NCI-H2107 treated with DMSO at 0.1 percent for 48 hours (cell line): ENCODE measurements around the gene DCAF12.
"Not testable (repeated sequence)": the region's sequence is repeated elsewhere in the genome, so short reads cannot be mapped to it uniquely, and the experiment has no call there.

Source experiments
- DNase-seq: peaks from one replicate; lab custom pipeline; 2025; ENCODE audit not compliant: unreplicated experiment; lab: John Stamatoyannopoulos, UW

The DCAF12 gene

DNA sequence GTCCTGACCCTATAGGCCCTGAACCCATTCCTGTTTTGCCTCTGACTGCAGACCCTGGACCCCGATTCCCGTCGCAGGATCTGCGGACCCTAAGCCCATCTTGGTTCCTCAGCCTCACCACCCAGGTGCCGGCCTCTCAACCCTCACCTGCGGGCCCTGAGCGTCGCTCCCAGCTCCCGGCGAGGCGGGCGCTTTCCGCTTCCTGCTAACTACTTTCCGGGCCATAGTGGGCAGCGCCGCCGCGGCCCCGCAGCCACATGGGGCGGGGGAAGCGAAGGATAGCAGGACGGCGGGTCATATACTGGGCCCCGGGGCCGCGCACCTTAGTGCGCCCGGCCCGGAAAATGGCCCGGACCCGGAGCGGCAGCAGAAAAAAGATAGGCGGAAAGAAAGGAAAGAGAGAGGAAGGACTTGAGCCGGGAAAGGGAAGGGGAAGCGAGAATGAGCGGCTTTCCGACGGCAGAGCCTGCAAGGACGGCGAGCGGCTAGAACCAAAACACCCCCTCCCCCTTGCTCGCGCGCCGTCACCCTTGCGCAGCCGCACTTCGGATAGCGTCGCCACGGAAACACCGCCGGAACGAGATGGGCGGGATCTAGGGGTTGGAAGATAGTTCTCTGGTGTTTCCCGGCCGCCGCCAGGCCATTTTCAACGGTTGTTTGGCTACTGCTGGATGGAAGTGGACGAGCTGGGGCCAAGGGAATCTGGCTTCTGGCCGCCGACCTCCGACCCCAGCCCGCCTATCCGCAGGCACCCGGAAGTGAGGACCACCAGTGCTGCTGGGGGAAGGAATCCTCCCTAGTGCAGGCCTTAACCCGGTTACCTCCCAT lies at the start of gene DCAF12:
TSS of gene DCAF12 (minus strand) at position 492 of the 828 bp plus-strand sequence. CDS start at position 225, 267 bp downstream.
- DNase-seq = peak; percentile 88

DNA sequence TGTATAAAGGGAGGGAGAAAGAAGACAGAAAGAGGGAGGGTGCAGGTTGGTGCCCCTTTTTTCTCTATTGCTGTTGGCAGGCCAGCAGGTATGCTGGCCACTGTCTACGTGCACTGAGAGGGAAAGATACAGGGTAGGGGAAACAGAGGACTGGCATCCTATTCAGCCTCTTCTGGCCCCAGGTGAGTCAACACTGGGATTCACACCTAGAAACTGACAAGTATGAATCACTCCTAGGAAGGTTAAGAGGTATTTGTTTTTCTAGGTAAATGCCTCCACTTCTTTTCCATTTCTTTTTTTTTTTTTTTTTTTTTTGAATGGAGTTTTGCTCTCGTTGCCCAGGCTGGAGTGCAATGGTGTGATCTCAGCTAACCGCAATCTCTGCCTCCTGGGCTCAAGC lies 49.6 kb upstream of the DCAF12 start:
- DNase-seq = no peak

DNA sequence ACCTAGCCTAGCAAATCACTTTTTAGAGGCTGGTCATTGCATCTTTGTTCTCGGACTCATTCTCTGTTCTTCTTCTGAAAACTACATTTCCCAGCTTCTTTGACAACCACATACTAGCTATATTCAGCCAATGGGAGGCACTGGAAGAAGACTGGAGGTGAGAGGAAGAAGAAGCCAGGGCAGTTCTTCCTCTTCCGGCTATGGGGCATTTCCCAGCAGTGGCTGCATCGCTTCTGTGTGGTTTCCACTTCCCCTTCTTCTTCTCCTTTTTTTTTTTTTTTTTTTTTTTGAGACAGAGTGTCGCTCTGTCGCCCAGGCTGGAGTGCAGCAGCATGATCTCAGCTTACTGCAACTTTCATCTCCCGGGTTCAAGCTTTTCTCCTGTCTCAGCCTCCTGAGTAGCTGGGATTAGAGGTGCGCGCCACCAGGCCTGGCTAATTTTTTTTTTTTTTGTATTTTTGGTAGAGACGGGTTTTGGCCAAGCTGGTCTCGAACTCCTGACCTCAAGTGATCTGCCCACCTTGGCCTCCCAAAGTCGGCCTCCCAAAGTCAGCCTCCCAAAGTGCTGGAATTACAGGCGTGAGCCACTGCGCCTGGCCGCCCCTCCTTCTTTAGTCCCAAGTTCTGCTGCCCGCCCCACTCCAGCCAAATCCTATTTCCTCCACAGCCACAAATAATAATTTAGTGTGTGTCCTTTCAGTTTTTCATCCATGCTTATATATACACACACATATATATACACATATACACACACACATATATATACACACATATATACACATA lies 45.4 kb upstream of the DCAF12 start:
- no peak for DNase-seq

DNA sequence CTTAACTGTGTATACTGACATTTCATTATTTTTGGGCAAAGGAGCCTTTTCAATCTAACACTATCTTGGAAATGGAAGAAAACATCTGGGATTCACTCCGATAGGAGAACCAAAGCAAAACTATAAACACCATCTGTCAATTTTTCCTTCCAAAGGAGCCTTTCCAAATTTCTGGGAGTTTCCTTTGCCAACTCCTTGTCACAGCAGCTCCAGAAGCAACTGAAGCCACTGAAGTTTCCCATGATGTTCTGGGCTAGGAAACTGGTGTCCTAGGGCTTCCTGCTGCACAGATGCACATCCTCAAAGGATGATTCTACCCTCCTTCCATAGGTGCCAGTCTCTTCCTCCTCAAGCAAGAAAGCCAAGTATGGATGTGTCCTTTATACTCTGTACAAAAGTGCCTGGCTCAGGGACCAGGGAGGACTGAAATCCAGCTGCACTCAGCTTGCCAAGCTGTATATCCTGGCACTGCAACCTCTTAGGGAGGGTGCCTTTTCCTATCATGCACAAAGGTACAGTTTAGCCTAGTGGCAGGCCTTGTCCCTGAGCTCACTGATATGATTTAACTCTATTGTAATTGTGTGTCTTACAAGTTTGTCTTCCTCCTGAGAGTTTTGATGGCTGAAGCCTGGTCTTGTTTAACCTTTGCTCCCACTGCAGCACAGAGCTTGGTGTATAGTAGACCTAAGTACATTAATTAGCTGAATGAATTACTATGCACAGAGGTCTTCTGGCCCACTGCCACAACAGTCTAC lies 43.9 kb upstream of the DCAF12 start:
- no peak for DNase-seq

DNA sequence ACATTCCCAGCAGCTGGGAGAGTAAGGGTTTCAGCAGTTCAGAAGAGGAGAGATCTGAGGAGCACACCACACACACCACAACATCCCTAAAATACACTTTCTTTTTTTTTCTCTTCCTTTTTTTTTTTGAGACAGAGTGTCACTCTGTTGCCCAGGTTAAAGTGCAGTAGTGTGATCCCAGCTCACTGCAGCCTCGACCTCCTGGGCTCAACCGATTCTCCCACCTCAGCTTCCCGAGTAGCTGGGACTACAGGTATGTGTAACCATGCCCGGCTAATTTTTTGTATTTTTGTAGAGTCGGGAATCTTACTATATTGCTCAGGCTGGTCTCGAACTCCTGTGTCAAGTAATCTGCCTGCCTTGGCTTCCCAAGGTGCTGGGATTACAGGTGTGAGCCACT lies 42.6 kb upstream of the DCAF12 start:
- no peak for DNase-seq

DNA sequence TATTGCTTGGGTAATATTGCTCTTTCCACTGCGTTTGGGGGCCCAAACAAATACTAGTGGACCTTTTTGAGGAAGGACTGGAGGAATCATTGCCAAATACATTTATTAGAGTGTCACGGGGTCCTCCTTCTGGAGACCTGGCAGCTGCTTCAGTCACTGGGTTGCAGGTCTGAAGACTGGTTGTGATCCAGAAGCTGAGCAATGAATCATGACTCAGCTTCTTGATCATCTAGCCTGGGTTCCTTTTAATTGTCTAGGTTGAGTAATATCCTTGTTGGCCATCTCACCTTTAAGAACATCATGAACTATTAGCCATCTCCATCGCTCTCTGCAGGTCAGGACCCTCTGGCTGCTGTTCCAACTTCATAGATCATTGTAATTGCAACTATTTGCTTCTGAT lies 36.9 kb upstream of the DCAF12 start:
- no peak for DNase-seq

DNA sequence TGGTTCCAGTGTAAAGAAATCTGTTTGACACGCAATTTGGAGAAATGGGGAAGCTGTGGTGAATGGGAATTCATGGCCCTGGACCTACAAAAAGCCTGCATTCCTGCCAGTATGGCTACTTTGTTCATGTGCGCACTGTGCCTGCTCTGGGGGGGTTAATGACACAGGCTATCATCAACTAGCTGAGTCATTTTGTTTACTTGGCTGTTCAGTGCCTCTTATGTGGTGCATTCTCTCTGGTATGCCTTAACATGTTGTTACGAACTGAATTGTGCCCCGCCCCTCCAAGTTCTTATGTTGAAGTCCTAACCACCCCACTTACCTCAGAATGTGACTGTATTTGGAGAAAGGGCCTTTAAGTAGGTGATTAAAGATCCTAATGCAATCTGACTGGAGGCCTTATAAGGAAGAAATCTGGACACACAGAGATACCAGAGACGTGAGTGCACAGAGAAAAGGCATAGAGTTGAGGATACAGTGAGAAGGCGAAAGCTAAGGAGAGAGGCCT lies 31.9 kb upstream of the DCAF12 start:
- peak; percentile 73 for DNase-seq

DNA sequence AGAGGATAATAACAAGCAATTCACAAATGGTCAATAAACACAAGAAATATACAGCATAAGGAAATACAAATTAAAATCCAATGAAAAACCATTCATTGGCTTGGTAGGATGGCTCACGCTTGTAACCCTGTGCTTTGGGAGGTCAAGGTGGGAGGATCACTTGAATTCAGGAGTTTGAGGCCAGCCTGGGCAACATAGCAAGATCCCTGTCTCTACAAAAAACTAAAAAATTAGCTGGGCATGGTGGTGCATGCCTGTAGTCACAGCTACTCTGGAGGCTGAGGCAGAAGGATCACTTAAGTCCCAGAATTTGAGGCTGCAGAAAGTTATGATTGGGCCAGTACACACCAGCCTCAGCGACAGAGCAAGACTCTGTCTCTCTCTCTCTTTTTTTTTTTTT lies 31.4 kb upstream of the DCAF12 start:
- no peak for DNase-seq

DNA sequence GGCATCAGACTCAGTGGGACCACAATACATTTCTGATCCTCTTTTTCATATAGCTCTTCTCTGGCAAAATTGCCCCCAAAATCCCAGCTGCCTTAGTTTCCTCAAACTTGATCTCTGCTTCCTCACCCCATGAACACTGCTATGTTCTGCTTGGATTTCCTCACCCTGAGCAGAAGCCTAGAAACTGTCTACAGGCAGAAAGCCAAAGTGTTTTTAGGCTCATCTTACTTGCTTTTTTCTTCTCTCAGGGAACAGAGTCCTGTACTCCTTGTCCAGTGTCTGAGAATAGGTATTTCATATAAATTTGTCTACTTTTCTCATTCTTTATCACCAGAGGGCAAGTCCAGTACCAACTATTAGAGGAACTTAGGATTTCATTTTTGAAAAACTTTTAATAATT lies 30.8 kb upstream of the DCAF12 start:
- DNase-seq = no peak

DNA sequence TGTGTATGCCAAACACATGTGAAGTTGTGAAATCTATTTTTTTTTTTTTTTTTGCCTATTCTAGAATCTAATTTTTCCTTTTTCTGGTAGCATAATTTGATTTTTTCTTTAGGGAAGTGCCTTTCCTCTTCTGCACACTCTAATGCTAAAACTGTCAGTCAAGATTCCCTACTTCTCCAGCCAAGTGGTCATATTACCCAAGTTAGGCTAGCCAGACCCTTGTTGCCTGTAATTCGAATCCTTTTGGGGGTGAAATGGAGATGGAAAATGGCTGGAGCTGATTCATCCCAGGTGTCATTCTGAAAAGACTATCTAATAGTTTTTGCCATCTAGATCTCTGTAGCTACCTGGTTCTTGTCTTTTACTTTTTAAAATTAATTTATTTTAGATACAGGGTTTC lies 27.6 kb upstream of the DCAF12 start:
- peak; percentile 58 for DNase-seq

DNA sequence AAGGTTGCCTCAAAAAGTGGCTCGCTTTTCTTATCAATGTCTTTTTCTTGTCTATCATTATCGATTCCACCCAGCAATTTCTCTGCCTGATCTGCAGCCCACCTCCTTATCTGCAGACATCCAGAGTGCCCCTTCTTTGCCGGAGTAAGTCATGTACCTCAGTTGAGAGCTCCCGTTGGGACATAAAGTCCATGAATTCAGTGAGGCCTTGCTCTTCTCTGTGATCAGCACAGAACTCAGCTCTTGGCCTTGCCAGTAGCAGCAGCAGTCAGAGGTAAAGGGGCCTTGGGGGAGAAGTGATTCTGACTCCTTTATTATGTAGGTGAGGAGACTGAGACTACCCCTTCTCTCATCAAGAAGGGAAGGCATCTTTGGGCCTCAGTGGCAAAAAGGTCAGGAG lies 24.9 kb upstream of the DCAF12 start:
- no peak for DNase-seq

DNA sequence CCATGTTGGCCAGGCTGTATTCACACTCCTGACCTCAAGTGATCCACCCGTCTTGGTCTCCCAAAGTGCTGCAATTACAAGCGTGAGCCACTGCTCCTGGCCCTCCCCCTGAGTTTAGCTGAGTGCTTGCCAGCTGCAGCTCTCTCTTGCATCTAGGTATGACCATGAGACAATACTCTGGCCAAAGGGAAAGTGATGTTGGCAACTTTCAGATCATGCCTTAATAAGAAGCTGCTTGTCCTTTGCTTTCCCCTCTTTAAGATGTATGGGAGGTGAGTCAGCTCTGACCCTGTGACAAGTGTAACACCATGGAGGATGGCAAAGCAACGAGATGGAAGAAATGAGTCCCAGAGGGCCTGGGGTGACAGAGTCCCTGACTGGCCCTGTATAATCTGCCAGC lies 18.7 kb upstream of the DCAF12 start:
- DNase-seq = no peak

DNA sequence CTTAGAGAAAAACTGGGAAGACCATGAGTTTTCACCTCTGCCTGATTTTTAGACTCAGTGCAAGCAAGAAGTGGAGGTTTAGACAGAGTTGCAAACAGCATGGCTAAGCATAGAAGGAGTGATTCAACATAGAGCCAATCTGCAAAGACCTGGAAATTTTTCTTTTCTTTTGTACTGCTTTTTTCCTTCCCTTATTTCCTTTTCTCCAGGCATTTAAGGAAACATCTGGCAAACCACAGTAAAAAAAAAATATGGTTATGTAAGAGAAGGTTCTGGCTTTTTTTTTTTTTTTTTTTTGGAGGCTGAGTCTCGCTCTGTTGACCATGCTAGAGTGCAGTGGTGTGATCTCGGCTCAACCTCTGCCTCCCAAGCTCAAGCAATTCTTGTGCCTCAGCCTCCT lies 16.6 kb upstream of the DCAF12 start:
- DNase-seq = no peak

DNA sequence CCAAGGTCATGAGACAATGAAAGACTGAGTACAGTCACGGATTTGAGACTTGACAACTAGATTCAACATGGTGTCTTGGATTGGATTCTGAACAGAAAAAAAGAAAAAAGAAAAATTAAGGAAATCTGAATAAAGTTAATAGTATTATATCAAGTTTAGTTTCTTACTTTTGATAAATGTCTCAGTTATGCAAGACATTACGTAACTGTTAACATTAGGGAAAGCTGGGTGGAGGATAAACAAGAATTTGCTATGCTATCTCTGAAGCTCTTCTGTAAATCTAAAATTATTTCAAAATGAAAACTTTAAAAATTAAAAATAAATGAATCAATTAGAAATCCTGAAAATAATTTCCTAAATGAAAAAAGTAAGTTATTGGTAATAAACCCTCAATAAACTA lies 14.4 kb upstream of the DCAF12 start:
- DNase-seq = no peak

DNA sequence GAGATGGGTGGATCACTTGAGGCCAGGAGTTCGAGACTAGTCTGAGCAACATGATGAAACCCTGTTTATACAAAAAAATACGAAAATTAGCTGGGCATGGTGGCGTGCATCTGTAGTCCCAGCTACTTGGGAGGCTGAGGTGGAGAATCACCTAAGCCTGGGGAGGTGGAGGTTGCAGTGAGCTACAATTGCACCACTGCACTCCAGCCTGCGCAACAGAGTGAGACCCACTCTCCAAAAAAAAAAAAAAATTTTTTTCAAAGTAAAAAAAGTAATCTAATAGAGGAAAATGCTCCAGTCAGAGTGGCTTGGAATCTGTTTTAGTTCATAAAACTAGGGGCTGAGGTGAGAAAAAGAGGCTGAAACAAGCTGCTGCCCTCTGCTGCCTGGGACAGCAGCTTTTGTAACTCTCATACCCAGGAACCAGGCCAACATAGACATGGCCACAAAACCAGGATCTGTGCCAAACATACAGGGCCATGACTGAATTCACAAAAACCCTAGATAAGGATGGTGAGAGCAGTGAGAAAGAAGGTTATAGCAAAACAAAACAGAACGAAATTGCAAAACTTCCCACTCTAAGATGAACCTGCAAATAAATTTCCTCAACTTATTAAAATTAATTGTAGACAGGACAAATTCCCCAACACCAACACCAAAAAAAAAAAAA lies 13.1 kb upstream of the DCAF12 start:
- no peak for DNase-seq

DNA sequence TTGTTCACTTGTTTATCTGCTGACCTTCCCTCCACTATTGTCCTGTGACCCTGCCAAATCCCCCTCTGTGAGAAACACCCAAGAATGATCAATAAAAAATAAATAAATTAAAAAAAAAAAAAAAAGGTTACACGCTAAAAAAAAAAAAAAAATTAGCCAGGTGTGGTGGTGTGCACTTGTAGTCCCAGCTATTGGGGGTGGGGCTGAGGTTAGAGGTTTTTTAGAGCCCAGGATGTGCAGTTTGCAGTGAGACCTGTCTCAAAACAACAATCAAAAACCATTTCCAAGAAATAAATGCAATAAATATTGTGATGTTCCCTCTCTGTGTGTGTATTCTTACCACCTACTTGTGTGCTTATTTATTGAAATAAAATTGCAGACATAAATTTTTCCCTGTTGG lies 12.1 kb upstream of the DCAF12 start:
- DNase-seq = not testable (repeated sequence)

DNA sequence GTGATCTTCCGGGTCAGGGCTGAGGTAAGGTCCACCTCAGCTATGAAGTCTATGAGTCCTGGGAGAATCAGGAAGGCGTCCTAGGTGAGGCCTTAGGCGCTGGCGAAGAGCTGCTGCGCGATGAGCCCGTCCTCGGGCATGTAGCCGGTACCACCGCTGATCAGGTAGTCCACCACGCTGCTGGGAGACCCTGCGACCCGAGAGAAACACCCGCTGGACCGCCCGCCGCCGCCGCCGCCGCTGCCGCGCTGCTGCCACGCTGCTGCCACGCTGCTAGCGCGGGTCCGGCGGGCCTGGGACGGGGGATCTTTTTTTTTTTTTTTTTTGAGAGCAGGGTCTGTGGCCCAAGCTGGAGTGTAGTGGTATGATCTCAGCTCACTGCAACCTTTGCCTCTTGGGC lies 8.0 kb upstream of the DCAF12 start:
- no peak for DNase-seq

DNA sequence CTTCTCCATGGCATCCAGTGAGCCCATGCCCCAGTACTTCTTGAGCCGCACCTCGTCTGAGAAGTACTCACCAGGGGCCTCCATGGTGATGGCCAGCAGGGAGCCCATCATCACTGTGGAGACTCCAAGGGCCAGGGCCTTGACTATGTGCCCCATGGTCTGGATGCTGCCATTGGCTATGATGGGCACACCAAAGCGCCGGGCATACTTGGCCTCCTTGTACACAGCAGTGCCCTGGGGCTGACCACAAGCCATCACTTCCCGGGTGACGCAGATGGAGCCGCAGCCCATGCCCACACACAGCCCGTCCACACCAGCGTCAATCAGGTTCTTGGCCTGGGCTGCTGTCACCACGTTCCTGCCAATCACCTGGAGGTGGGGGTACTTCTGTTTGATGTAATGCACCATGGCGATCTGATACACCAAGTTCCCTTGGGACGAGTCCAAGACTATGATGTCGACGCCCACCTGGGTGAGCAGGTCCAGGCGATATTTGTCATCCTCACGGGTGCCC lies 7.0 kb upstream of the DCAF12 start:
- DNase-seq = no peak

DNA sequence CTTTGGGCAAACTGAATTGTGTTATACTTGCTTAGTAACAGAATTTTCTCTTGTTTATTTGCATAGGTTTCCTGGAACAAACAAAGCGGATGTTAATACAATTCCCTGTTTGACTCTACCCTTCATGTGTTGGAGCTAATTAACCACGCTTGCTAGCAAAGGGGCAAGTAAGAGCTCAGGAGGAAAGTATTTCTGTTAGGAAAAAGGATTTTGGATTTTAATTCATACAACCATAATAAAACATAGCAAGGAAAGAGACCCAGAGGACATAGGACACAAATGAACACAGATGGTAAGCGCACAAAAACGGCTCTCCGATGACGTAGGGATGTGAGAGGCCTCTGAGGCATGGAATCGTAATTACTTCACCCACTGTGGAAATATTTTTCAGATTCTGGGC lies 5.1 kb upstream of the DCAF12 start:
- DNase-seq = no peak

DNA sequence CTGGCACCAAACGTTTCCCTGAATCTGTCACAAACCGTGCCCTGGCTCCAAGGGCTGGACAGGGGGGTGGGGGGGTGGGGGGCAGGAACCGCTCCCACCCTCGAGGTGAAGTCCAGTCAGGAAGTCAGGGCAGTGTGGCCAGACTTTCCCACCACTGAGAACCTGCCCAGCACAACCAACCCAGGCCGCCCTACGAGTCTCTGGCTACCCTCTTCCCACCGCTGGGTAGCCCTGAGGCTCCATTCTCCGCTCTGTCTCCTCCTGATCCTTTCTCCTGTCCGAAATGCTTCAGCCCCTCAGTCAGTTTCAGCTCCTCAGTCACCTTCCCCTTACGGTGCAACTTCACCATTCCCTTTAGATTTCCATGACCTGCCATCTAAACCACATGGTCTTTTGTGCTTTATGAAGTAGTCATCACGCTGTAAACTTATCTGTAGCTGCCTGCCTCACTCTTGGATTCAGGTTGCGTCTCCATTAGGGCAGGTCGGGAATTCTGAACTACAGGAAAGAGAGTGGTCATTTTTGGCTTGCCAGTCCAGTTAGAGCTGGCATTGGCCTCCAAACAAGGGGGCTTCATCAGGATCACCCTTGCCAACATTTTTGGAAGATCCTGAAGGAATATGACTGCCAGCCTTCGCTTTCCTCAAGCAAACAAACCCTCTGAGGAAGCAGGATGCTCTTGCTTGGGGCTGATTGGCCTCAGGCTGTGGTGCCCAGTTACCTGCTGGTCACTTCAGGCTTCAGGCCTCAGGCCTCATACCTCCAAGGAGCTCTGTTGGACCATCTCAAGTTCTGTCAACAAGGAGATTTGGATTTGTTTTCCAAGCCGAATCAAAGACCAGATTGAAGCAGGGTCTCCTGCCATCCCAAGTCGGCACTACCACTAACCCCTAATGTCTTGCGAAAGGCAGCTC lies 794 bp upstream of the DCAF12 start:
- no peak for DNase-seq
